Kidney tubule cell (primary cell): ENCODE results near the gene RLN3.
"Not testable (repeated sequence)": the region's sequence is repeated elsewhere in the genome, so short reads cannot be mapped to it uniquely, and the experiment has no call there.

ENCODE experiments used
- DNase-seq: peaks from one replicate; pipeline ENCODE4 v3.0.0-alpha.2; 2018; ENCODE audit warnings: low spot score

Gene RLN3

DNA sequence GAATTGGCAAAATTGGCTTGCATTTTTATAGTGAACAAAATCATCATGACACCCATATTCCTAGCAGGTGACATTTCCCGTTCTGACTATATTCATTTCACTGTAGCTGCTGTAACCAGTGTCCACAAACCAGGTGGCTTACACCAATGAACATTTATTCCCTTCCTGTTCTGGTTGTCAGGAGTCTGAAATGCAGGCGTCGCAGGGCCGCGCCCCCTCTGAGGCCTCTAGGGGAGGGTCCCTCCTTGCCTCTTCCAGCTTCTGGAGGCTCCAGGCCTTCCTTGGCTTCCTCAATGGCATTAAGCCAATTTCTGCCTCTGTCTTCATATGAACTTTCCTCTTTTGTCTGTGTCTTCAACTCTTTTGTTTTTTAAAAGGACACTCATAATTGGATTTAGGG, 6.5 kb upstream of the RLN3 start:
- no peak for DNase-seq

DNA sequence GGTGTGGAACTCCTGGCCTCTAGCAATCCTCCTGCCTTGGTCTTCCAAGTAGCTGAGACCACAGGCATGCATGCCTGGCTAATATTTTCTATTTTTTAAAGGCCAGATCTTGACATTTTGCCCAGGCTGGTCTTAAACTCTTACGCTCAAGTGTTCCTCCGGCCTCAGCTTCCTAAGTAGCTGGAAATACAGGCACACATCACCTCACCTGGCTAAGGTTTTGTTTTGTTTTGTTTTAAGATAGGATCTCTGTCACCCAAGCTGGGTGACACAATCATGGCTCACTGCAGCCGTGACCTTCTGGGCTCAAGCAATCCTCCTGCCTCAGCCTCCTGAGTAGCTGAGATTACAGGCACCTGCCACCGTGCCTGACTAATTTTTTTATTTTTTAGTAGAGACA, 5.5 kb upstream of the RLN3 start:
- DNase-seq, result no peak

DNA sequence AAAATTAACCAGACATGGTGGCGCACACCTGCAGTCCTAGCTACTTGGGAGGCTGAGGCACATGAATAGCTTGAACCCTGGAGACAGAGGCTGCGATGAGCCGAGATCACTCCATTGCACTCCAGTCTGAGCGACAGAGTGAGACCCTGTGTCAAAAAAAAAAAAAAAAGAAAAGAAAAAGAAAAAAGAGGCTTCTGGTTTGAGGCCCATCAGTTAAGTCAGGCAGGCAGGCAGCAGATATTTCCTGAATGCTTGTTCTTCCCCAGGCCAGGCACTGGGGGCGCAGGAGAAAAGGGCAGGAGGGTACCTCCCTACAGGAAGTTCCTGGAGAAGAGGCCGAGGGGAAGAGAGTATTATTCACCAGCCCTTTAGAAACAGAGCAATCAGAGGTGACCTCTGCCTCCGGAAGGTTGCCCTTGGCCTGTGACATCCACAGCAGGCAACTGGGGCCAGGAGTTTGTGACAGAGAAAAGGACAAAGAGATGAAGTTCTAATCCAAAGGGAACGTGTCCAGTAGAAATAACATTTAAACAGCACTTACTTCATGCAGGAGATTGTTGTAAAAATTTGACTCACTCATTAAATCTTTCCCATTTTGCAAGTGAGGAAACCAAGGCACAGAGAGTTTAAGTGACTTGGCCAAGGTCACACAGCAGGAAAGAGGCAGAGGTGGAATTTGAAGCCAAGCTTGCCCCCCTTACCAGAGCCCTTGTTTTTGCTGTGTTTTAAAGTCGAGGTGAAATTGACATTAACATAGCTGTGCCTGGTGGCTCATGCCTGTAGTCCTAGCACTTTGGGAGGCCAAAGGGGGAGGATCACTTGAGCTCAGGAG, 4.3 kb upstream of the RLN3 start:
- DNase-seq, result peak; percentile 75

DNA sequence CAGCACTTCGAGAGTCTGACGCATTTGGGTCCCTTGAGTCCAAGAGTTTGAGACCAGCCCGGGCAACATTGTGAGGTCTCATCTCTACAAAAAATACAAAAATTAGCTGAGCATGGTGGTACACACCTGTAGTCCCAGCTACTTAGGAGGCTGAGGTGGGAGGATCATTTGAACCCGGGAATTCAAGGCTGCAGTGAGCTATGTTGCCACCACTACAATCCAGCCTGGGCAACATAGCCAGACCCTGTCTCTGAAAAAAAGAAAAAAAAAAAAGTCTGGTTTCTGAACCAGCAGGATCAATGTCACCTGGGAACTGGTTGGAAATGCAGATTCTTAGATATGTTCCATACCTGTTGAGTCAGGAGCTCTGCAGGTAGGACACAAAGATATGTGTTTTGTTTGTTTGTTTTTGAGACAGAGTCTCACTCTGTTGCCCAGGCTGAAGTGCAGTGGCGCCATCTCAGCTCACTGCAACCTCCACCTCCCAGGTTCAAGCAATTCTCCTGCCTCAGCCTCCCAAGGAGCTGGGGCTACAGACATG, 1.2 kb upstream of the RLN3 start:
- not testable (repeated sequence) for DNase-seq

DNA sequence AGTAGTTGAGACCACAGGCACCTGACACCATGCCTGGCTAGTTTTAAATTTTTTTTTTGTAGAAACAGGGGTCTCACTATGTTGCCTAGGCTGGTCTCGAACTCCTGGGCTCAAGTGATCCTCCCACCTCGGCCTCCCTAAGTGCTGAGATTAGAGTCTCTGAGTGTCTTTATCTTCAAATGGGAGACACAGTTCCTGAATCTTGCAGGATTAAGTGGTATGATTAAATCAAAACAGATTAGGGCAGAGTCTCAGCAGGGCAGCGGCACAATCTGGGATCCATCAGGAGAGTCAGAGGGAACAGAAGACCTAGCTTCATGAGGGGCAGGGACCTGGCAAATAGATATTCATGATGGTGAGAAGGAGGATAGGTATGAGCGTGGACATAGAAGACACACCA, 953 bp downstream of the RLN3 start:
- DNase-seq, result no peak

DNA sequence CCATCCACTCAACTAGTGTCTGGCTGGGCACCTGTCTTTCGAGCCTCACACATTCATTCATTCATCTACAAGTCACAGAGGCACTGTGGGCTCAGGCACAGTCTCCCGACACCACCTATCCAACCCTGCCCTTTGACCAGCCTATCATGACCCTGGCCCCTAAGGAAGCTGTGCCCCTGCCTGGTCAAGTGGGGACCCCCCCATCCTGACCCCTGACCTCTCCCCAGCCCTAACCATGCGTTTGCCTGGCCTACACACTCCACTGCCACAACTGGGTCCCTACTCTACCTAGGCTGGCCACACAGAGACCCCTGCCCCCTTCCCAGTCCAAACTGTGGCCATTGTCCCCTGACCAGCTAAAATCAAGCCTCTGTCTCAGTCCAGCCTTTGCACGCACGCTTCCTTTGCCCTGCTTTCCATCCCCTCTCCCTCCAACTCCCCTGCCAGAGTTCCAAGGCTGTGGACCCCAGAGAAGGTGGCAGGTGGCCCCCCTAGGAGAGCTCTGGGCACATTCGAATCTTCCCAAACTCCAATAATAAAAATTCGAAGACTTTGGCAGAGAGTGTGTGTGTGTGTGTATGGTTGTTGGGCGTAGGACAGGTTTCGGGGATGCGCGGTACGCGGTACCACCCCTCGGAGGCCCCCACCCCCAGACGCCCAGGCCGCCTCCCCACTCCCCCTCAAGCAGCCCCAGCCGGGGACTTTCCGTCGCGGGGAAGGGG, 3.2 kb downstream of the RLN3 start:
- no peak for DNase-seq

DNA sequence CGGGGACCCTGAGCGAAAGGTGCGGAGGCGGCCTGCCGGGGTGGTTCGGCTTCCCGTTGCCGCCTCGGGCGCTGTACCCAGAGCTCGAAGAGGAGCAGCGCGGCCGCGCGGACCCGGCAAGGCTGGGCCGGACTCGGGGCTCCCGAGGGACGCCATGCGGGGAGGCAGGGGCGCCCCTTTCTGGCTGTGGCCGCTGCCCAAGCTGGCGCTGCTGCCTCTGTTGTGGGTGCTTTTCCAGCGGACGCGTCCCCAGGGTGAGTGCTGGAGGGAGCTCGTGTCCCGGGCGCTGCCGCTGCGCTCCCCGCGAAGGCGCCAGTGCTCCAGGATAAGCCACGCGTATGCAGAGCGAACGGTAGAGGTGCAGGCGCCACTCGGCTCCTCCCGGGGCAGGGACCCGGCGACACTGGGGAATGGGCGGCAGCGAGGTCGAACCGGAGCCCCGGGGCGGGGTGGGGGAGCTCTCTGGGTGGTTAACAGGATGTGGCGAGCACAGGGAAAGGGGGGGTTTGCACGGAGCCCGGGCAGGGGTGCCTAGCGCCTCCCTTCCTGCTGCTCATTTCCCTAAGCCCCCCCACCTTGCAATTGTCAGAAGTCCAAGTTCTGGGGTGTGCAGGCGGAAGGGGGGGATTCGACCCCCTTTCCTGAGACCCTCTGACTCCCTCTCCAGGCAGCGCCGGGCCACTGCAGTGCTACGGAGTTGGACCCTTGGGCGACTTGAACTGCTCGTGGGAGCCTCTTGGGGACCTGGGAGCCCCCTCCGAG, 4.0 kb downstream of the RLN3 start, which contains the start of gene IL27RA:
Gene IL27RA, plus strand, starts transcription at position 44 of the 762 bp plus-strand sequence. Its CDS starts 111 bp downstream, at position 155.
- DNase-seq, result peak; percentile 48

DNA sequence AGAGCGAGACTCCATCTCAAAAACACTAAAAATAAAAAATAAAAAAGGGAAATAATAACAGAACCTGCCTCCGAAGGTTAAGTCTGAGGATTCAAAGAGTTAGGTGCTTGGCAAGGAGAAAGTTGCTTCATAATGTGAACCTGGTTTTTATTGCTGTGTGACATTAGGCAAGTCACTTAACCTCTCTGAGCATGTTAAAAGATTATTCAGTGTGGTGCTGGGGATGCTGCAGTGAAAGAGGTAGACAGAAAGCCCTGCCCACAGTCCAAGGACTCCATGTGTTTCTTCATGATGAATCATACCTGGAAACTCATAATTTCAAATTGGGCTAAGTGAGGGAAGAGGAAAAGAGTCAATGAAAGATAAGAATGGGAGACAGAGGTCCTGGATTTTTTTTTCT, 6.0 kb downstream of the RLN3 start:
- DNase-seq, result peak; percentile 10

DNA sequence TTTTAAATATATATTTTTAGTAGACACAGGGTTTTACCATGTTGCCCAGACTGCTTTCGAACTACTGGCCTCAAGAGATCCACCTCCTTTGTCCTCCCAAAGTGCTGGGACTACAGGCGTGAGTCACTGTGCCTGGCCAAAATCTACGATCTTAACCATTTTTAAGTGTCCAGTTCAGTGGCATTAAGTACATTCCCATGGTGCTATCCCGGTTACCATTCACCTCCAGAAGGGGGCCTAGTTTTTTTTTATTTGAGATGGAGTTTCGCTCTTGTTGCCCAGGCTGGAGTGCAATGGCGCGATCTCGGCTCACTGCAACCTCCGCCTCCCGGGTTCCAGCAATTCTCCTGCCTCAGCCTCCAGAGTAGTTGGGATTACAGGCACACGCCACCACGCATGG, 7.2 kb downstream of the RLN3 start:
- not testable (repeated sequence) for DNase-seq

DNA sequence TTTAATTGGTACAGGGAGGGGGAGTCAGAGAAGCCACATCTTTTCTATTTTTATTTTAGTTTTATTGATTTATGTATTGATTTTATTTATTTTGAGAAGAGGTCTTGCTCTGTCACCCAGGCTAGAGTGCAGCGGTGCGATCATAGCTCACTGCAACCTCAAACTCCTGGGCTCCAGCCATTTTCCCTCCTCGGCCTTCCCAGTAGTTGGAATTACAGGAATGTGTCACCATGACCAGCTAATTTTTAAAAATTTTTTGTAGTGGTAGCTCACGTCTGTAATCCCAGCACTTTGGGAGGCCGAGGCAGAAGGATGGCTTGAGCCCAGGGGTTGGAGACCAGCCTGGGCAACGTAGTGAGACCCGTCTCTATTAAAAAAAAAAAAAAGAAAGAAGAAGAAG, 7.8 kb downstream of the RLN3 start:
- peak; percentile 23 for DNase-seq

DNA sequence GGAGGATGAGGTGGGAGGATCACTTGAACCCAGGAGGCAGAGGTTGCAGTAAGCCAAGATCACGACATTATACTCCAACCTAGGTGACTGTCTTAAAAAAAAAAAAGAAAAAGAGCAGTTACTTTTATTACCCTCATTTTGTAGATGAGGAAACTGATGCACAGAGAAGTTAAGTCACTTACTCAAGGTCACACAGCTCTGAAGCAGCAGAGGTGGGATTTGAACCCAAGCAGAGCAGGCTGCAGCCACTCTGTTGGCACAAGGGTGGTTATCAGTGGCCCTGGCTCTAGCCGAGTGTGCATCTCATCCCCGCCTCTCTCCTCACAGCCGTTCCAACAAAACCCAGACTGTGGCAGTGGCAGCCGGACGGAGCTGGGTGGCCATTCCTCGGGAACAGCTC, 11.2 kb downstream of the RLN3 start:
- no peak for DNase-seq

DNA sequence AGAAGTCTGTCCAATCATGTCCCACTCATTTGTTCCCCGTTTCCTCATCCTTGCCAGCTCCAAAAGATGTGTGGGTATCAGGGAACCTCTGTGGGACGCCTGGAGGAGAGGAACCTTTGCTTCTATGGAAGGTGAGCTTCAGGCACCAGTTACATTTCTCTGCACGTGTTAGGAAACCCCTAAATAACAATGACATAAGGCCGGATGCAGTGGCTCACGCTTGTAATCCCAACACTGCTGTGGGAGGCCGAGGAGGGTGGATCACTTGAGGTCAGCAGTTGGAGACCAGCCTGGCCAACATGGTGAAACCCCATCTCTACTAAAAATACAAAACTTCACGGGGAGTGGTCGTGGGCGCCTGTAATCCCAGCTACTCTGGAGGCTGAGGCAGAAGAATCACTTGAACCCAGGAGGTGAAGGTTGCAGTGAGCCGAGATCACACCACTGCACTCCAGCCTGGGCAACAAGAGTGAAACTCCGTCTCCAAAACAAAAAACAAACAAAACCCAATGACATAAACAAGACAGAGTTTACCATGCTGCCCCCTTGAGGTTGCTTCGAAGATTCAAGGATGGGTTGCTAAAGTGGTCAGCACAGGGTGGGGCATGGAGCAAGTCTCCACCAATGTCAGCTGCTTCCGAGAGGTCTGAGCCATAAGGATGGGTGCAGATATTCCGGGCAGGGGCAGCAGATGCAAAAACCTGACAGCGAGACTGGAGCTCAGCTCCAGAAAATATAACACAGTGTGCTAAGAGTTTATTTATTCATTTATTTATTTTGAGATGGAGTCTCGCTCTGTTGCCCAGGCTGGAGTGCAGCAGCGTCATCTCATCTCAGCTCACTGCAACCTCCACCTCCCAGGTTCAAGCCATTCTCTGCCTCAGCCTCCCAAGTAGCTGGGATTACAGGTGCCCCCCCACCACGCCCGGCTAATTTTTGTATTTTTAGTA, 15.0 kb downstream of the RLN3 start:
- DNase-seq, result peak; percentile 56

DNA sequence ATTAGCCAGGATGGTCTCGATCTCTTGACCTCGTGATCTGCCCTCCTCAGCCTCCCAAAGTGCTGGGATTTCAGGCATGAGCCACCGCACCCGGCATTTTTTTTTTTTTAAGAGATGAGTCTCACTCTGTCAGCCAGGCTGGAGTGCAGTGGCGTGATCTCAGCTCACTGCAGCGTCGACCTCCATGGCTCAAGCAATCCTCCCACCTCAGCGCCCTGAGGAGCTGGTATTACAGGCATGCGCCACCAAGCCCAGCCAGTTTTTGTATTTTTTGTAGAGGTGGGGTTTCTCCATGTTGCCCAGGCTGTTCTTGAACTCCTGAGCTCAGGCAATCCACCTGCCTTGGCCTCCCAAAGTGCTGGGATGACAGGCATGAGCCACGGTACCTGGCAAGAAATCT, 19.9 kb downstream of the RLN3 start:
- DNase-seq, result not testable (repeated sequence)

DNA sequence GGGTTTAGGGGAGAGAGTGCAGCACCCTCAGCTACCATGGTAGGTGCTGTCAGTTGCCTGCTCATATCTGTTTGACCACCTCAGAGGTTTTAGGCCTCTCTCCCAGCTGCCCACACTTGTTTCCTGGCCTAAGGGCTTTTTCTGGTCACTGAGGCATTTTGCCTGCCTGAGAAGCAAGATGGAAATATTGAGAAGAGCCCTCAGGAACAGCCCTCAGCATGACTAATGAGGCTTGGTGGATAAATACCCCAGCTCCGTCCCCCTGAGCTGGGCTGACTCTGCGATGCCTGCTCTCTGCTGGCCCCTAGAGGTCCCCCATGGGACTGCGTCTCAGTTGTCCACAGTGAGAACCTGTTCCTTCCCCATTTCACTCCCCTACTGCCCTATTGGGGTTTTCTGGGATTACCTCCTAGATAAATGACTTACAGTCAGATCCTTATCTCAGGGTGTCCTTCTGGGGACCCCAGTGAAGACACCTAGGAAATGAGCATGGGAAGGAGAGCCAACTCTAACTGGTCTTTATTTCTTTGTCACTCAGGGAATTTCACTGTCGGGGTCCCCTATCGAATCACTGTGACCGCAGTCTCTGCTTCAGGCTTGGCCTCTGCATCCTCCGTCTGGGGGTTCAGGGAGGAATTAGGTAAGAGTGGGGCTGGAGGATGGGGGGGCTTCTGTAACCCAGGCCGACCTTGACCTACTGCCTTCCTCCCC, 20.6 kb downstream of the RLN3 start:
- DNase-seq, result peak; percentile 32

DNA sequence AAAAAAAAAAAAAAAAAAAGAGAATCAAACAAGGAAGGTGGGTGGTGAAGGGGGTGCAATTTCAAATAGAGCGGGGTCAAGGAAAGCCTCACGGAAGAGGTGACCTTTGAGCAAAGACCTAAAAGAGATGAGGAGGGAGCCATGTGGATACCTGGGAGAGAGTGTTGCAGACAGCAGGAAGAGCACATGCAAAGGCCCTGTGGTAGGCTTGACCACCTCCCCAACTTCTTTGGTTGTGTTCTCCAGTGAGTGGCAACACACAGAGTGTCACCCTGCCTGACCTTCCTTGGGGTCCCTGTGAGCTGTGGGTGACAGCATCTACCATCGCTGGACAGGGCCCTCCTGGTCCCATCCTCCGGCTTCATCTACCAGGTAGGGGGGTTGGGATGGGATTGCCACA, 22.6 kb downstream of the RLN3 start:
- no peak for DNase-seq

DNA sequence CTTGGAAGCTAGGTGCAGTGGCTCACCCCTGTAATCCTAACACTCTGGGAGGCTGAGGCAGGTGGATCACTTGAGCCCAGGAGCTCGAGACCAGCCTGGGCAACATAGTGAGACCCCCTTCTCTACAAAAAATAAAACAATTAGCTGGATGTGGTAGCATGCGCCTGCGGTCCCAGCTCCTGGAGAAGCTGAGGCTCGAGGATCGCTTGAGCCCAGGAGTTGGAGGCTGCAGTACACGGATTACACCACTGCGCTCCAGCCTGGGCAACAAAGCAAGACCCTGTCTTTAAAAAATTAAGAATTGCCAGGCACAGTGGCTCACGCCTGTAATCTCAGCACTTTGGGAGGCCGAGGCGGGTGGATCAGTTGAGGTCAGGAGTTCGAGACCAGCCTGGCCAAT, 23.0 kb downstream of the RLN3 start:
- not testable (repeated sequence) for DNase-seq

DNA sequence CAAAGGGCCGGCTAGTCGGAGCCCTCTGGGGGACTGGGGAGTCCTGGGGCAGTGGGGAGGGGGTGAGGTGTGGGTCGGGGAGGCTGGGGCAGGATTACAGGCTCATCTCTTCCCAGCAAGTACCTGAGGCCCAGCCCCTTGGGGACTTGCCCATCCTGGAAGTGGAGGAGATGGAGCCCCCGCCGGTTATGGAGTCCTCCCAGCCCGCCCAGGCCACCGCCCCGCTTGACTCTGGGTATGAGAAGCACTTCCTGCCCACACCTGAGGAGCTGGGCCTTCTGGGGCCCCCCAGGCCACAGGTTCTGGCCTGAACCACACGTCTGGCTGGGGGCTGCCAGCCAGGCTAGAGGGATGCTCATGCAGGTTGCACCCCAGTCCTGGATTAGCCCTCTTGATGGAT, 24.0 kb downstream of the RLN3 start:
- no peak for DNase-seq

DNA sequence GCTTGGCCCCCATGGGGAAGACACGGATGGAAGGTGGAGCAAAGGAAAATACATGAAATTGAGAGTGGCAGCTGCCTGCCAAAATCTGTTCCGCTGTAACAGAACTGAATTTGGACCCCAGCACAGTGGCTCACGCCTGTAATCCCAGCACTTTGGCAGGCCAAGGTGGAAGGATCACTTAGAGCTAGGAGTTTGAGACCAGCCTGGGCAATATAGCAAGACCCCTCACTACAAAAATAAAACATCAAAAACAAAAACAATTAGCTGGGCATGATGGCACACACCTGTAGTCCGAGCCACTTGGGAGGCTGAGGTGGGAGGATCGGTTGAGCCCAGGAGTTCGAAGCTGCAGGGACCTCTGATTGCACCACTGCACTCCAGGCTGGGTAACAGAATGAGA, 24.5 kb downstream of the RLN3 start:
- no peak for DNase-seq

DNA sequence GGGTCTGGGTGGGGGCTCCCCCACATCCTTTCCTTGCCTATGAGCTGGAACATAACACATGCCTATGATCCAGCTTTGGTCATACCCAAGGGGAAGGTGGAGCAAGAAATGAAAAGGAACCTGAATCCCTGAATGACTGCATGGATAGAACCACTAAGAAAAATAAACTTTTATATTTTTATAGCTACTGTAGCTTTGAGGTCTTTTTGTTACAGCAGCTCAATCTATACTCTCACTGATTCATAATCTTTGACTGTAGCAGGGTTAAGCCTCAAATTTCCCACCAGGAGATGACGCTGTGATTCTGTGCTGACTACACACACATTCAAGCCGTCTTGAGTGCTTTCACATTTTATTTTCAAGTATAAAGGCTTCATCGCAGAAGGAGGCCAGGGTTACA, 25.1 kb downstream of the RLN3 start:
- no peak for DNase-seq

DNA sequence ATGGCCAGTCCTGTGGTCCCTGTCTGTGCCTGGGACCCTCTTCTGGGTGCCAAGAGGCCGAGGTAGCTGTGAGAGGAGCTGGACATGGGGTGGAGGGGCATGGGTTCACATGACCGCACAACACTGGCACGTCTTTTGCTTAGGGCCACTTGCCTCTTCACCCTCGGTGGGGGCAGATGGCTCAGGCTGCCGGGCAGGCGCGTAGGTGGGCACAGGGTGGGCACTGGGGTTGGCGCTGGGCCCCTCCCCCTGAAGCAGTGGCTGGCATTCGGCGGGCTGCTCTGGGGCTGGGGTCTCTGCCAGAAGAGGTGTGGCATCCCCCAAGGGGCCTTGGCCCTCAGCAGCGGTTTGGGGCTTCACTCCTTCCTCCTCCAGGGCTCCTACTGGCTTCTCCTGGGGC, 25.6 kb downstream of the RLN3 start:
- DNase-seq, result no peak

DNA sequence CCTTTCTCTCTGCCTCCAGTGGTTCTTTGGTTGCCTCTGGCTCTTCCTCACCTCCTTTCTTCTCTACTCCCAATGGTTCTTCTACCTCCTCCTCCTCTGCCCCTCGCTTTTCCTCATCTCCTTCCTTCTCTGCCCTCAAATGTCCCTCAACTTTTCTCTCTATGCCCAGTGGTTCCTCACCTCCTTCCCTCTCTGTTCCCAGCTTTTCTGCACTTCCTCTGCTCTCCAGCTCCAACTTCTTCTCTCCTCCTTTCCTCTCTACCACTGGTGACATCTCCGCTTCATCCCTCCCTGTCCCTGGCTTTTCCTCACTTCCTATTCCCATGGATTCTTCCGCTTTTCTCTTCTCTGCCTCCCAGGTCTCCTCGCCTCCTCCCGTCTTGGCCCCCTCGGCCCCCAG, 26.2 kb downstream of the RLN3 start:
- no peak for DNase-seq
